H1 (cell line): ENCODE data around the gene VSIG2. TPM values are rescaled to one million over a fixed set of nuclear protein-coding genes. Genes with fewer than 3 reads are reported as not detected.

Experiments
- FOSL1 ChIP-seq: IDR thresholded peaks from 2 replicates; pipeline ENCODE4 v1.6.1; 2011; ENCODE audit warnings: mild to moderate bottlenecking, low read depth, low read length, moderate library complexity; ENCODE audit not compliant: insufficient read depth
- TAF7 ChIP-seq: optimal IDR thresholded peaks from 2 replicates; pipeline ENCODE3; 2011; ENCODE audit warnings: low read depth, mild to moderate bottlenecking, inconsistent platforms, low read length, moderate library complexity, borderline replicate concordance
- polyA plus RNA-seq, 7 experiments: library from polyadenylated mRNA; depleted of rRNA in 3 of 7; stranded (reverse) in 5 of 7; unstranded in 2 of 7; fragments of >200 nt in 5 of 7; fragments of 200-250 nt in 2 of 7; gene quantifications; 1 replicate in 5 of 7; 2 replicates in 1 of 7; 4 replicates in 1 of 7; pipeline versions ENCODE4 v1.2.1 to v1.2.3, GENCODE V29; 2011 to 2013; ENCODE audit warnings: missing spikeins in 2 of 7, mixed read lengths in 2 of 7
- total RNA-seq: library from RNA; stranded (reverse); fragmentation: NEBNext Ultra II Directional; extraction: Animal tissue kit (Norgen Biotek cat#: 25700); gene quantifications from 2 replicates; pipeline ENCODE4 v1.2.1, GENCODE V29; 2021

The VSIG2 gene
- total and polyA plus RNA-seq, 2 of the 8 experiments (the other 6 are each of a cell fraction or from before 2014, with no cell fraction given), result 0.18 TPM; not detected in 1

DNA sequence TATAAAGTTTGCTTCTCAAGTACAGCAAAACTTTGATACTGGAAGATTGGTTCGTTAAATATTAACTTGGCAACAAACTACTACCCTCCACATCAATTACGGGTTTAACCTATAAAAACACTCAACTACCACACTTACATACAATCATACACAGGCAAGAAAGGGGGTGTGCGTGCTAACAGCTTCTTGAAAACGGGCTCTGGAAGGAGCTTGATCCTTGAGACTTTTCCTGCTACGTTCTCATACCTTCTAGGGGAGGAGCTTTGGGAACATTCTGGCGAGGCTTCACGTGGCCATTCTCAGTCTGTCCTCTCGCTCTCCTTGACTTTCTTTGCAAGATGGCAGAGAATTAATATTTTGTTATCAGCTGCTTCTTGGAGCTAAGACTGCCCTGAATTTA lies 16.9 kb upstream of the VSIG2 start (continued):
- TF ChIP-seq TAF7 (no peak), FOSL1 (no peak)
